ENCODE data around the gene SLC34A1.

DNA sequence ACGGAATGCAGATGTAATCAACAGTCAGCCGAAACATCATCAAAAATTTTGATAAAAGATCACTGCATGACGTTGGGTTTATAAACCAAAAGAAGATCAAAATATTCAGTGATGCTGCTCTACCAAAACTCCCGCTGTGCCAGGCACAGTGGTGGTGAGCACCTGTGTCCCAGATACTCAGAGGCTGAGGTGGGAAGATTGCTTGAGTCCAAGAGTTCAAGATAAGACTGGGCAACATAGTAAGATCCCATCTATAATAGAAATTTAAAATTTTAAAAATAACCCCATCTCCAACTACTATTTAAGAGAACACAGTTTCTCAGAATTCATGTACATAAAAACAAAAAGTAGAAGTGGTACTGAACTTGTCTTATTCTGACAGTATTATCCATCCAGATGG, 36.5 kb upstream of the SLC34A1 start:
- TF ChIP-seq EZH2 (IDR thresholded peaks at IDR 0.05) (no peak), POLR2AphosphoS5 (IDR thresholded peaks at IDR 0.05; ENCODE audit: borderline replicate concordance, low read depth, low read length) (no peak)
